ENCODE results near the gene MRPL36. TPM values are rescaled to one million over a fixed set of nuclear protein-coding genes. Genes with fewer than 3 reads are reported as not detected.

Gene MRPL36
- total and polyA plus RNA-seq, 2 of the 4 experiments (the other 2 are of a cell fraction) = 85.9 to 103 TPM

DNA sequence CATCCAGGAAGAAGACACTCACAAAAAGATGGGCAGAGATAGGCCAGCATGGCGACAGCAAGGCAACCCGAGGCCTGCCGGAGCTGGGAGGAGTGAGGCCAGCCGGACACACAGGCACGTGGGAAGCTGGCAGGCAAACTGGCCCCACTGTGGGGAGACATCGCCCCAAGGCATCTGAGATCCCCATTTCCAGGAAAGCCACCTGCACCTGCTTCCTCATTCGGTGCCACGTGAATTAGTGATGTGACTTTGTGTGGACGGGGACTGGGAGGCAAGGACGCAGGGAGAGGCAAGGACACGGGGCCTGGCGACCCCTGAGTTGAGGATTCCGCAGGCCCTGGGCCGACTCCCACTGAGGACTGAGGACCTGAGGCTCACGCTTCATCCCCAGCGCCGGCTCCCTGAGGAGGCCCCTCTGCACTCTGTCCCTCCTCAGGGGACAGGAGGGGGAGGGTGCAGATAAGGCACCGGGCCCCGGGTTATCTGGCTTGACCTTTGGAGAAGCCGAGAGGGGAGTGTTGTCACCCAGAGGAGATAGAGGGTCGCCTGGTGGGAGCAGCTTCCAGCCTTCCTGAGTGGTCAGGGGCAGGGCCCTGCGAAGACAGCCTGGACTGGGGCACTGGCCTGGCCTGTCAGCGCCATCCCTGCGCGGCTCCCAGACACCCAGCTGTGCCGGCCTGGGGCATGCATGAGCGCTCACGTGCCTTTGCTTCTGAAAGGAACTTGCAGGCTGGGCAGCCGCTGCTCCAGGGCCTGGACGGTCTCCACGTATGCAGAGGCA, 41.3 kb upstream of the MRPL36 start:
- H2AK9ac ChIP-seq (replicated peaks; ENCODE audit: low read depth, low read length, poor library complexity) = no peak overlapping the region
- H3K27me3 ChIP-seq (ENCODE audit: control insufficient read depth, insufficient read depth, low read length) = peaks cover 37% of the 10 kb centered on the region
- H2BK15ac ChIP-seq (ENCODE audit: low read depth, low read length) = no peak overlapping the region
- intact Hi-C loops (cut with micrococcal nuclease) (no loop called here), dilution Hi-C loops (cut with HindIII; ENCODE audit: low sequenced_read_pairs, unreplicated experiment) (no loop called here), in situ Hi-C loops (cut with MboI; ENCODE audit: low sequenced_read_pairs) (no loop called here)
- ChIA-PET POLR2A (ENCODE audit: unreplicated experiment) (no interaction called here), CTCF (no interaction called here)
- no peak overlapping the region for H4K8ac ChIP-seq (ENCODE audit: low read depth in 2 of 2, low read length in 2 of 2)
- no peak overlapping the region for H3K14ac ChIP-seq (replicated peaks; ENCODE audit: low read depth, low read length)
- no peak overlapping the region for H2BK5ac ChIP-seq (ENCODE audit: low read depth, low read length, poor library complexity, severe bottlenecking)
- no TSS peak for BruUV-seq (replicated peaks)
- no peak overlapping the region for H3K4me3 ChIP-seq (ENCODE audit: insufficient read depth, low read depth, low read length)
- H4K91ac ChIP-seq (ENCODE audit: insufficient read depth, low read depth, low read length) = no peak overlapping the region
- no peak for DNase-seq
- no peaks in the 10 kb centered on the region for H3K4me1 ChIP-seq (ENCODE audit: control insufficient read depth, insufficient read depth, low read length)
- H3K27ac ChIP-seq (ENCODE audit: insufficient read depth, low read length) = no peak overlapping the region
- no peak overlapping the region for H3K18ac ChIP-seq (ENCODE audit: low read depth, low read length)
- peak; percentile 66 for ATAC-seq (ENCODE audit: low read depth)
- H3K79me1 ChIP-seq (ENCODE audit: low read depth in 1 of 2, low read length in 2 of 2) = no peaks in the 10 kb centered on the region
- no peak overlapping the region for H3K4ac ChIP-seq (ENCODE audit: low read depth, low read length)
- no peak overlapping the region for H2BK20ac ChIP-seq (ENCODE audit: low read depth, low read length)
- no peaks in the 10 kb centered on the region for H3K9me1 ChIP-seq (ENCODE audit: insufficient read depth, low read length)
- no peak overlapping the region for H3K4me2 ChIP-seq (ENCODE audit: low read depth, low read length)
- H4K20me1 ChIP-seq (ENCODE audit: insufficient read depth, low read length) = no peaks in the 10 kb centered on the region
- H2BK120ac ChIP-seq (ENCODE audit: low read depth, low read length) = no peak overlapping the region
- WGBS, 2 experiments (ENCODE audit: extremely low coverage in 2 of 2, insufficient read length in 1 of 2) = 72% methylated on average over 6 of the region's 31 CpGs; no CpG with 5 or more reads in 1 of the 2 experiments
- no peak overlapping the region for H2AFZ ChIP-seq (replicated peaks; ENCODE audit: low read length, poor library complexity)
- TF ChIP-seq MXI1 (IDR thresholded peaks at IDR 0.05; ENCODE audit: borderline replicate concordance, low read depth, low read length) (no peak), BHLHE40 (IDR thresholded peaks at IDR 0.05; ENCODE audit: low read depth, low read length) (peak; percentile 47; the same call in 1 of the 2 replicates)
- TF ChIP-seq, protein P1, sequence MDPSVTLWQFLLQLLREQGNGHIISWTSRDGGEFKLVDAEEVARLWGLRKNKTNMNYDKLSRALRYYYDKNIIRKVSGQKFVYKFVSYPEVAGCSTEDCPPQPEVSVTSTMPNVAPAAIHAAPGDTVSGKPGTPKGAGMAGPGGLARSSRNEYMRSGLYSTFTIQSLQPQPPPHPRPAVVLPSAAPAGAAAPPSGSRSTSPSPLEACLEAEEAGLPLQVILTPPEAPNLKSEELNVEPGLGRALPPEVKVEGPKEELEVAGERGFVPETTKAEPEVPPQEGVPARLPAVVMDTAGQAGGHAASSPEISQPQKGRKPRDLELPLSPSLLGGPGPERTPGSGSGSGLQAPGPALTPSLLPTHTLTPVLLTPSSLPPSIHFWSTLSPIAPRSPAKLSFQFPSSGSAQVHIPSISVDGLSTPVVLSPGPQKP (IDR thresholded peaks at IDR 0.05; ENCODE audit: borderline replicate concordance, low read depth, low read length) = no peak
- no peaks in the 10 kb centered on the region for H3K36me3 ChIP-seq (ENCODE audit: control insufficient read depth, insufficient read depth, low read length)
- H2AK5ac ChIP-seq (ENCODE audit: low read depth, low read length) = no peak overlapping the region
- no peak overlapping the region for H4K5ac ChIP-seq (ENCODE audit: low read depth, low read length)
- no peaks in the 10 kb centered on the region for H3K9me3 ChIP-seq (ENCODE audit: control insufficient read depth, insufficient read depth, low read length)
- H3K23ac ChIP-seq (ENCODE audit: low read depth, low read length) = no peak overlapping the region
- H3K9ac ChIP-seq (ENCODE audit: low read depth, low read length) = no peak overlapping the region
- no peak overlapping the region for H3K56ac ChIP-seq (ENCODE audit: extremely low read depth, insufficient read depth, low read length)

Data from IMR-90 (cell line).